ENCODE measurements around the gene HIGD1B.

The HIGD1B gene

GRCh38 chr17:44837196-44837595, 10.5 kb upstream of the HIGD1B start:
- DNase-seq (ENCODE audit: low read depth), result no peak

DNA sequence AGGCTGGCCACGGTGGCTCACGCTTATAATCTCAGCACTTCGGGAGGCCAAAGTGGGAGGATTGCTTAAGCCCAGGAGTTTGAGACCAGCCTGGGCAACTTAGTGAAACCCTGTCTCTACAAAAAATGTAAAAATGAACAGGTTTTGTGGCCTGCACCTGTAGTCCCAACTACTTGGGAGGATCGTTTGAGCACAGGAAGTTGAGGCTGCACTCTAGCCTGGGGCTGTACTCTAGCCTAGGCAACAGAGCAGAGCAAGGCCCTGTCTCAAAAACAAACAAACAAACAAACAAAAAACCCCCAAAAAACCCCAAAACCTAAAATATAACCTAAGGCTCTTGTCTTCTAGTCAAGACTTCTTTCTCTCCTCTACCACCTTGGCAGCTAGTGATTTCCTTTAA, 7.4 kb upstream of the HIGD1B start:
- no peak for DNase-seq (ENCODE audit: low read depth)

GRCh38 chr17:44840936-44841335, 6.7 kb upstream of the HIGD1B start:
- no peak for DNase-seq (ENCODE audit: low read depth)

- no peak for DNase-seq (ENCODE audit: low read depth)
These were observed 4.9 kb upstream of the HIGD1B start for GRCh38 chr17:44842748-44843147.

DNA sequence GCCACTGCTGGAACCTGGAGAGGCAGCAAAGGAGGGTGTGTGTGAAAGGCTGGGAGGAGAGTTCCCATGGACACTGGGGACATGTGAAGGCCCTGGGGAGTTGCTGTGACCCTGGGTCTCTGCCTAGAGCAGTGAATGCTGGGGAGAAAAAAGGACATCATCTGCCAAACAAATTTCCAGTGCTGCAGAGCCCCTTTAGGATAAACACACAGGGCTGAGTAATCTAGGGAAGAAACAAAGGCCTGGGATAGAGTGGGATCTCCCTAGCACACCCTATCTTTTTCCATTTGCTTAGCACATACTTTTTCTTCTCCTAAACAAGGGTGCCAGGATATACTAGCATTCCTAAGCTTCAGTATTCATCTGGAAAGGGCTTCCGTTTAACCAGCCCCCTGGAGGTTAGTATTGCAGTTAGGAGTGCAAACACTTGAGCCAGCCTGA, 3.3 kb upstream of the HIGD1B start:
- DNase-seq (ENCODE audit: low read depth), result peak; percentile 10

- no peak for DNase-seq (ENCODE audit: low read depth)
These were observed 1.5 kb upstream of the HIGD1B start for GRCh38 chr17:44846206-44846605.

- no peak for DNase-seq (ENCODE audit: low read depth)
These were observed 643 bp downstream of the HIGD1B start for GRCh38 chr17:44848257-44848795.

DNA sequence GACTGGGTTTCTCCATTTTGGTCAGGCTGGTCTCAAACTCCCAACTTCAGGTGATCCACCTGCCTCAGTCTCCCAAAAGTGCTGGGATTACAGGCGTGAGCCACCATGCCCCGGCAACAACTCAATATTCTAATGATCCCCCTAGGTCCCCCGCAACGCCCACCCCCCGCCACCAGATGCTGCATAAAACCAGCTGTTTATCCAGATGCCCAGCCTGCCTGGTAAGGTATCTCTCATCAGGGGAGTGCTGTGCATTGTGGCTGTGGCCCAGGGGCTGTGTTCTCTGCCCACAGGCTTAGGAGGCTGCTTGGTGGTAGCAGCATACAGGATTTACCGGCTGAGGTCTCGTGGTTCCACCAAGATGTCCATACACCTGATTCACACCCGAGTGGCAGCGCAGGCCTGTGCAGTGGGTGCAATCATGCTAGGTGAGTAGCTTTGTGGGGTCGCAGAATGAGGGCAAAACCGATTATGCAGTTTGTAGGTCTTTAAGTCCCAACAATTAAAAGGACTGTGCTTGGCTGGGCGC, 1.3 kb downstream of the HIGD1B start:
- no peak for DNase-seq (ENCODE audit: low read depth)

DNA sequence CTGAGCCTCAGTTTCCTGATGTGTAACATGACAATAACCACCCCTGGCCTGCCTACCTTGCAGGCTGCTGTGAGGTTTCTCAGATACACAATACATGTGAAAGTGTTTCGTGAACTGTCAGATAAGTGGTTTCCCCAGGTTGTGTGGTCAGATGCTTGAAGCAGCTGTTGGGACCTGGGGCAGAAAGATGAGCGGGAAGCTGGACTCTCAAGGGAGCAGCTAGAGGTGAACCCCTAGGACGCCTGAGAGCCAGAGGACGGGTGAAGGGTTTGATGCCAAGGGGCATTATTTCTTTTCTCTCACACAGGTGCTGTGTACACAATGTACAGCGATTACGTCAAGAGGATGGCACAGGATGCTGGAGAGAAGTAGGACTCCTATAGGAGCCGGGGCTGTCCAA, 2.3 kb downstream of the HIGD1B start:
- no peak for DNase-seq (ENCODE audit: low read depth)

DNA sequence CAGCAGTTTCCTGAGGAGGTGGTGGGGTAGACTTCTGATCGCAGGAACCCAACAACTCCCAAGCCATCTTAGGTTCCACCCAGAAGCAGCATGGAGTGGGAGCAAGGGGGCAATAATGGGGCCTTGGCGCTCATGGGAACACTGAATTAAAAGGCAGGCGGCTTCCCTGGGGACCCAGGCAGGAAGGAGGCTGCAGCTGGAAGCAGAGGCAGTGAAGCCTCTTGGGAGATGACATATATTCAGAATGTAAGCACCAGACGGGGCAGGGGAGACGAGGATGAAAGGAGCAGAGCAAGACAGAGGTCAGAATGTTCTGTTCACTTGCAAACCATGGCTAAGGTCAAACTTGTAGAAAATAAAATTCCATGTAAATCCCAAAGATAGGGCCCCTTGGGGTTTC, 2.9 kb downstream of the HIGD1B start:
- no peak for DNase-seq (ENCODE audit: low read depth)

GRCh38 chr17:44854192-44854591, 6.5 kb downstream of the HIGD1B start:
- no peak for DNase-seq (ENCODE audit: low read depth)

DNA sequence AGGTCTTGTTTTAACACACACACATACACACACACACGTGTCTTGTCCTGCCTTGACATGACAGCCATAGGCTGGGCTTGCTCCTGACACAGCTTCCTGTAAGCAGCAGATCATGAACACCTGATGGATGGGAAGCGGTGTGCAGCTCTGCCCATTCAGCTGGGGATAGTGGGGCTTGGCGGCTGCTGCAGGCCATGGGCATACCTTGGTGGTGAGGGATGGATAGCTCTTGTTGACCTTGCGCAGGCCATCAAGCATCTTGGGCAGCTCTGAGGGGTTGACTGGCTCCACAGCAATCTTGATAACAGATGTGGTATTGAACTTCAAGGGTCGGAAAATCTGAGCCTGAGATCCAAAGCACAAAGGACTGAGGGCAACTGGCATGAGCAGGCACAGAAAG, 12.0 kb downstream of the HIGD1B start:
- no peak for DNase-seq (ENCODE audit: low read depth)

DNA sequence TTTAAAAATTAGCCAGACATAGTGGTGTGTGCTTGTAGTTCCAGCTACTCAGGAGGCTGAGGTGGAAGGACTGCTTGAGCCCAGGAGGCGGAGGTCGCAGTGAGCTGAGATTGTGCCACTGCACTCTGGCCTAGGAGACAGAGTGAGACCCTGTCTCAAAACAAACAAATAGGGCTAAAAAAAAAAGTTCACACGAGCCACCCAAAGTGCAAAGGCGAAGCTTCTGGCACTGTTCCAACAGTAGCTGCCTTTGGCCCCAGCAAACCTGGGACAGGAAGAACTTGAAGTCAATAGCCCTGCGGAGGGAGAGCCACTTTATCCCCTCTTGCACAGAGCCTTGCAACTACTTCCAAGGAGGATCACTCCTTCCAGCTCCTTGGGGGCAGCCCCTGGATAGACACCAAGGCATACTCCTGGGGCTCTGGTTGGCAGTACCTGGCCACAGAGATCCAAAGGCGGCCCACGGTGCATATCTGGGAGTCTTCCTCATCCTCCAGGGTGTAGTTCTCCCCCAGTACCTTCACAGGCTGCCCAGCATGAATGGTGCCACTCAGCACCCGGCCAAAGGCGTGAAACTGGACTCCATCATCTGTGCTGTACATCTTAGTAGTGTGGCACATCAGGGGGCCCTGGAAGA, 14.7 kb downstream of the HIGD1B start:
- no peak for DNase-seq (ENCODE audit: low read depth)

DNA sequence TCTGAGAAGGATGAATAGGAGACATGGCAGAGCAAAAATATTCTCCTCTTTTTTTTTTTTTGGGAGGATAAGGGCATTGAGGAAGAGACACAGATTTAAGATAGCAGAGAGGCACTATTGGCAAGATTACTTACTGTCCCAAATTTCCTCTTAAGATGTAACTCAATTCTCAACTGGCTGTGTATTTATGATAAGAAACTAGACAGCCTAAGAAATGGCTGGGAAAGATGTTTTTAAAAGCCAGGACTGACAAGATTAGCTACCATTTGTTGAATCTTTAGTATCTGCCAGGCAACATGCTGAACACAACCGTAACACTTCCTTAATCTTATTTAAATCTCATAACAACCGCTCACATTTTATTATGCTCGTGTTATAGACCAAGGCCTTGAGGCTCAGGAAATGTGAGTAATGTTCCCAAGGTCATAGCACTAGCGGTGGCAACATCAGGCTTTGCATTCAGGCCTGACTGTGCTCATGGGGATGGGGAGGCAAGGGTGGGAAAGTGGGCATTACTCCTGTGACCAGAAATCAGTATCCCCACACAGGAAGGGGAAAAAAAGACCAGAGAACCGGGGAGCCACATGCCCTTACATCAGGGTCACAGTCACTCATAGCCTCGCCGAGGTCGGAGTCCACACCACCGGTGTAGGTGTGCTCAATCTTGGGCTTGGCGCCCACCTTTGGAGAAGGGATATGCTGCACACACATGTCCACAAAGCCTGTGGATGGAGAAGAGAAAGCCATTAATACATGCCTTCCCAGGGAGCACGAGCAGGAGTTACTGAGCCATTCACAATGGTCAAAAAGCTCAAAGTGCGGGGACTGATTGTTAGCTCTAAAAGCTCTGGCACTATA, 15.6 kb downstream of the HIGD1B start:
- peak; percentile 61 for DNase-seq (ENCODE audit: low read depth)

GRCh38 chr17:44864831-44865230, 17.1 kb downstream of the HIGD1B start:
- no peak for DNase-seq (ENCODE audit: low read depth)

DNA sequence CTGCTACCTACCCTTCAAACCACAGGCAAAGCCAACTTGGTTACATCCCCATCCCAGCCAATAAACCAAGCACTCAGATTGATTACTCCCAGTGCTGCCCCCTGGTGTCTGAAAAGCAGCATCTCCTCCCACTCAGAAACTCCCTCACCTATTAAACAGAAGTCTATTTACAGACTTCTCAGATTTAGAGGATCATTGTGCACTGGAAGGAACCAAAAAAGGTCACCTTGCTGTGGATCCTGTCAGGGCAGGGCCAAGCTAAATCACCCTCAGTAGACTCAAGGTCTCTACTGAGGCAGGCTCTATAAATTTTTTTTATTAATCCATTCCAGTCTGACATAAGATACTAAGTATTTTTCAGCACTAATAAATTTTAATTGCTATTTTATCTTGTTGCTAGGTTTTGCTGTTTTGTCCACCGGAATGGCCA, 17.6 kb downstream of the HIGD1B start:
- peak; percentile 57 for DNase-seq (ENCODE audit: low read depth)

DNA sequence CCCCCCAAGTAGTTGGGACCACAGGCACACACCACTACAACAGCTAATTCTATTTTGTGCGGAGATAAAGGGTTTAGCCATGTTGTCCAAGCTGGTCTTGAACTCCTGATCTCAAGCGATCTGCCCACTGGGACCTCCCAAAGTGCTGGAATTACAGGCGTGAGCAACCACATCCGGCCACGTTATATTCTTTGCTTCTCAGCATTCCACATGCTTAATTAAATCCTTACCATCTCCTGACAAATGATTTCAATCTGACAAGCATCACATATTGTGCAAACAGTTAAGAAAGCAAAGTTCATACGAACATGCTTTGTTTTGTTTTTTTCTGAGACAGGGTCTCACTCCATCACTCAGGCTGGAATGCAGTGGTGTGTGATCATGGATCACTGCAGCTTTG, 18.2 kb downstream of the HIGD1B start:
- no peak for DNase-seq (ENCODE audit: low read depth)

DNA sequence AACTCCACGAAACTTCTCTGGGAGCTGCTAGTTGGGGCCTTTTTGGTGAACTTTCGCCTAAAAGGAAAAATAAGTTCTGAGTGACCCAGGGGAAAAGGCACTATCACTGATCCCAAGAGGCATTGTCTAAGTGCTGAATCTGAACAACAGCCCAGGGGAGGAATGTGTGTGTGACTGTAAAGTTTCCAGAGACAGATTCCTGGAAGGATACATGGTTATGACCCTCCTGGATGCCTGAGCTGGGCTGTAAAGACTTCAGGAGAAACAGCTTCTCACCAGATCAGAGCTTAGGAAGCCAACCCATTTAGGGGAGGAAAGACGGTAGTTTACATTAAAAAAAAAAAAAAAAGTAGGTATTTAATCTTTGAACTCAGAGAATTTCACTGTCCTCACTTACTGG, 20.2 kb downstream of the HIGD1B start:
- DNase-seq (ENCODE audit: low read depth), result no peak

GRCh38 chr17:44871556-44871955, 23.9 kb downstream of the HIGD1B start:
- DNase-seq (ENCODE audit: low read depth), result no peak

DNA sequence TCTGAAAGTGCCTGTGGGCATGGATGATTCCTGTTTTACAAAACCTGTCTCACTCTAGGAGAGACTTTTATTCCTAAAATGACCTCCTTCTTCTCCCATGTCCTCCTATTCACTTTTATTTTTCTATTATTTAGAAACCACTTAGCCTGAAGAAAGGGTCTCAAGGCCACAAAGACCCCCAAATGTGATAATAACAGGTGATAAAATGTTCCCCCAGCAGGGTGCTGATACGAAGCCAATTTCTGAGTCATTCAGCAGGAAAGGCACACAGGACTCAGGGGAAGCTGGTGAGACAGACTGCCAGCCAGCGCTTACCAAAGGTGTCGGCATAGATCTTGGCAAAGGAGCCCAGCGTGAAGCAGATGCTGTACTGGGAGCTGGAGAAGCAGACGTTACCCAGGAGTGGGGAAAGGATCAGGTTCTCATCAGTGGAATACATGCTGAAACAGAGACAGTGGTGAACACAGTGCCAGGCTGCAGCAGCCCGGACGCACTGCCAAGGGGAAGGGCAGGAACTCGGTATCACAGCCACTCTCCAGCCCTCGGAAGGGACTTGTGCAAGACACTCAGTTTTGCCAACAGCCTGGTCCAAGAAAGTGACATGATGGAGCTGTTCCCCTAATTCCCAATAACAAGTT, 24.6 kb downstream of the HIGD1B start:
- no peak for DNase-seq (ENCODE audit: low read depth)

DNA sequence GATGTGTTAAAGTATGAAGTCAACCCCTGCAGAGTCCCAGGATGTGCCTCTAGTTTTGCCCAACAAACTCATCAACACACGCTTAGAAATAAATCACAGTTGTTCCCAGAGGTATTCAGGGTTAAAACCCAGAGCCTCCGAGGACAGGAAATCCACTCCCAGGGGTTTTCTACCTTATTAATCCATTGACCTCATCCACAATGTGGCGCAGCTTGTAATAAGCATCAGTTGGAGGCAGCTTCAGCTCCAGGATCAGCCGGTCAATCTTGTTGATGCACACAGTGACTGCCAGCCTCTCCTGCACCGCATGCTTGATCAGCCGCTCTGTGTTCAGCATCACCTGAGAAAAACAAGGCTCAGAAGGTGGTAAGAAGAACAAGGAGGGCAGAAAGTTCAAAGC, 28.1 kb downstream of the HIGD1B start:
- no peak for DNase-seq (ENCODE audit: low read depth)

DNA sequence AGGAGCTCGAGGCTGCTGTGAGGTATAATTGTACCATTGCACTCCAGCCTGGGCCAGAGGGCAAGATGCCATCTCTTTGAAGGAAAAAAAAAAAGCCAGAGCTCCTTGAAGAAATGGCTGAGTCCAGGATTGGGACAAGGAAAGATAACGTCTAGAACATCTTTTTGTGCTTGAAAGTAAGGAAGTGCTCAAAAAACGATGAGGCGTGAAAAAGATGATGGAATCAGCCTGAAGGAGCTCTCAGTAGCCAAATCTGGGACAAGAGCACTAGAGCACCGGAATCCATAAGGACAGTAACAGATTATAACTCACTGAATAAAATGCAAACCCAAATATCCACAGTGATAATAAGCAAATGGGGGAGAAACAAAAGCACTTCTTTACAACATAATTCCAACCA, 29.4 kb downstream of the HIGD1B start:
- no peak for DNase-seq (ENCODE audit: low read depth)

Measured in amniotic epithelial cell (primary cell).